ENCODE measurements around the gene CSN2.

GRCh38 chr4:69951602-69952001 lies 13.9 kb downstream of the CSN2 start:
- TF ChIP-seq CTCF (conservative IDR thresholded peaks at IDR 0.05; ENCODE audit: low read length) (no peak), EZH2phosphoT487 (IDR thresholded peaks at IDR 0.05; ENCODE audit: borderline replicate concordance, low read depth, low read length) (no peak)

All from OCI-LY7 (cell line).